Fibroblast of skin of left quadriceps (primary cell): ENCODE results near the gene CARMIL1.
"Not testable (repeated sequence)": the region's sequence is repeated elsewhere in the genome, so short reads cannot be mapped to it uniquely, and the experiment has no call there.

Experiments
- DNase-seq, 2 experiments: peaks; one replicate each; pipeline ENCODE4 v3.0.0-alpha.2; 2013; ENCODE audit warnings: low read depth in 2 of 2

Gene CARMIL1

DNA sequence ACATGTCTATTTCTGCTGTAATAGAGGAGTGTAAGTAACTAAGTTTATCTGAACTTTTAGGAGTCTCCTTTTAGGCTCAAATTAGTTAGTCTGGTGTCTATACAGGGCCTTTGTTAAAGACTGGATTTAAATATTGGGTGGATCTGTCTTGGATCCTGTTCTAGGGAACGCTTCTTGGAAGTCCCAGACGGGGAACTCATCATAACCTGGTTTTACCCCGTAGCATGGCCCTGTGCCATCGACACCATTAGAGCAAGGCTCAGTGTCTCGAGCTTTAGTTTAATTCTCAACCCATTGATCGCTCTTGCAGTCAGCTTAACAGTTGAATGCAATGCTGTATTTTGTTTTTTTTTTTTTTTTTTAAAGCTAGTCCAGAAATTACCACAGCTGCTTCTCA lies 89.9 kb downstream of the CARMIL1 start:
- DNase-seq, result no peak

- no peak for DNase-seq
These were observed 90.4 kb downstream of the CARMIL1 start for GRCh38 chr6:25369433-25370177.

DNA sequence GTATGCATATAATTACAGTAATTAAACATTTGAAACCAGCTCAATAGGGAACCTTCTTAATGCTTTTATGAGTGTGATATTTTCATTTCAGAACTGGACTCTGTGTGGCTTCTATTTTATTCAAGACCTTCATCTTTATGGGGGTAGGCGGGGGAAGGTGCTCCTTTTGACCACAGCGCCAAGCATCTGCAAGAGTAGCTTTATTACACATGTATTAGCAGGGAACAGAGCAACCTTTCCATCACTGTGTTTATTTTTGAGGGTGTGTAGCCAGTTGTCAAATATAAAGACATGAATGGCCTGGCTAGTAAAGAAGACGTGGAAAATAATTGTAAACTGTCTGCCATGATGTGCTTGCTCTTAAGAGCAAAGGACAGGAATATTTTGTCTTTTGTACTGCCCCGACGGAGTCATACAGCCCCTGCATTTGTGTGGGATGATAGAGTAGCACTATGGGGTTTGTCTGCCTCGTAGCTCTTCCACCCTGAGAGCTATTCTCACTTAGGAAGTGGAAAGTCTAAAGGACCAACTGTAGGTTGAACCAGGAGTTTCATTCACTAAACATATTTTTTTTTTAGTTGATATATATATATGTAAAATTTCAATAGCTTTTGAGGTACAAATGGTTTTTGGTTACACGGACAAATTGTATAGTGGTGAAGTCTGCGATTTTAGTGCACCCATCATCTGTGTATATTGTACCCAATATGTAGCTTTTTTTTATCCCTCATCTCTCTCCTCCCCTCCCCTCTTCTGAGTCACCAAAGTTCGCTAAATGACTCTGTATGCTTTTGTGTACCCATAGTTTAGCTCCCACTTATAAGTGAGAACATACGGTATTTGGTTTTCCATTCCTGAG lies 91.2 kb downstream of the CARMIL1 start:
- no peak for DNase-seq

DNA sequence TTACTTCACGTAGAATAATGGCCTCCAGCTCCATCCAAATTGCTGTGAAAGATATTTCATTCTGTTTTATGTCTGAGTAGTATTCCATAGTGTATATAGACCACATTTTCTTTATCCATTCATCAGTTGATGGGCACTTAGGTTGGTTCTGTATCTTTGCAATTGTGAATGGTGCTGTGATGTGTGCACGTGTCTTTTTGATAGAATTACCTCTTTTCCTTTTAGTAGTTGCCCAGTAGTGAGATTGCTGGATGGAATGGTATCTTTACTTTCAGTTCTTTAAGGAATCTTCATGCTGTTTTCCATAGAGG lies 91.8 kb downstream of the CARMIL1 start:
- no peak for DNase-seq

DNA sequence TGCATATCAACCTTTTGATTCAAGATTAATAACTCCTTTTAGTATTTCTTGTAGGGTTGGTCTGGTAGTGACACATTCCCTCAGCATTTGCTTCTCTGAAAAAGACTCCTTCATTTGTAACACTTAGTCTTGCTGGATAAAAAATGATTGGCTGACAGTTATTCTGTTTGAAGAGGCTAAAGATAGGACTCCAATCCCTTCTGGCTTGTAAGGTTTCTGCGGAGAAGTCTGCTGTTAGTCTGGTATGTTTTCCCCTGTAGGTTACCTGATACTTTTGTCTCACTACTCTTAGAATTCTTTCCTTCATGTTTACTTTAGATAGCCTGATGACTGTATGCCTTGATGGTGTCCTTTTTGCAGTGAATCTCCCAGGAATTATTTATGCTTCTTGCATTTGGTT lies 96.0 kb downstream of the CARMIL1 start:
- DNase-seq, result no peak

- DNase-seq, result no peak
These were observed 98.5 kb downstream of the CARMIL1 start for GRCh38 chr6:25377664-25378063.

DNA sequence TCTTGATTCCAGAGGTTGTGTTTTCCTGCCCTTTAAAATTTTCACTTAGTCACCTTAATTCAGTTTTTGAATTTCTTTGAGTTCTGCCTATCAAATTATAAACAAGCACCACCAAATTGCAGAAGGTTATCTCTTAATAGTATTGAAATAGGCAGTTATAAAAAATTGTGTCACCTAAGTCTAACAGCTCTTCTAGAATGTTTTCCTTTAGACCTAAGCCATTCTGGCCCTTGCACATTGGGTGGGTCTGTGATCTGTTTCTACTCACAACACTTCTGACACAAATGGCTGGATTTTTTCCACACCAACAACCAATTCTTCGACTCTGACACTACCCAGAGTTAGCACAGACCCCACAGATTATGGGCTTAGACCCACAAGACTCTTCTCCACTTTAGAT lies 101.9 kb downstream of the CARMIL1 start:
- DNase-seq, result no peak

DNA sequence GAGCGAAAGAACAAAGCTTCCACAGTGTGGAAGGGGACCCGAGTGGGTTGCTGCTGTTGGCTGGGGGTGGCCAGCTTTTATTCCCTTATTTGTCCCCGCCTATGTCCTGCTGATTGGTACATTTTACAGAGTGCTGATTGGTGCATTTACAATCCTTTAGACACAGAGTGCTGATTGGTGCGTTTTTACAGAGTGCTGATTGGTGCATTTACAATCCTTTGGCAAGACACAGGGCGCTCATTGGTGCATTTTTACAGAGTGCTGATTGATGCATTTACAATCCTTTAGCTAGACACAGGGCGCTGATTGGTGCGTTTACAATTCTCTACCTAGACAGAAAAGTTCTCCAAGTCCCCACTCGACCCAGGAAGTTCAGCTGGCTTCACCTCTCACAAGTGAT lies 103.3 kb downstream of the CARMIL1 start:
- DNase-seq, result not testable (repeated sequence)

- no peak for DNase-seq
These were observed 105.1 kb downstream of the CARMIL1 start for GRCh38 chr6:25384234-25384633.

DNA sequence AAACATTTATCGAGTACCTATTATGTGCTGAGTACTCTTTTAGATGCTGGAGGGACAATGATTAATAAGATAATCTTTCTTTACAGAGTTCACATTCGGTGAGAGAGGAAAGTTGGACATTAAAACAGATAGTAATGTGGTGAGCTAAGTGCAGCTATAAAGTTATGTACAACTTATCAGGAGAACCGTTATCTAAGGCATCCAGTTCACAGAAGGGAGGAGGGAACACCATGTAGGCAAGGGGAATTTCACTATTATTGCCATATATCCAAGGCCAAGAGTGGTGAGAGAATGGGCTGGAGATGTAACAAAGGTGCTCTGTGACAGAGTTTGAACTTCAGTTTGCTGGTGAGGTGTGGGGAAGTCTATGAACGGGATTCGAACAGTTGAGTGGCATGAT lies 105.8 kb downstream of the CARMIL1 start:
- no peak for DNase-seq

DNA sequence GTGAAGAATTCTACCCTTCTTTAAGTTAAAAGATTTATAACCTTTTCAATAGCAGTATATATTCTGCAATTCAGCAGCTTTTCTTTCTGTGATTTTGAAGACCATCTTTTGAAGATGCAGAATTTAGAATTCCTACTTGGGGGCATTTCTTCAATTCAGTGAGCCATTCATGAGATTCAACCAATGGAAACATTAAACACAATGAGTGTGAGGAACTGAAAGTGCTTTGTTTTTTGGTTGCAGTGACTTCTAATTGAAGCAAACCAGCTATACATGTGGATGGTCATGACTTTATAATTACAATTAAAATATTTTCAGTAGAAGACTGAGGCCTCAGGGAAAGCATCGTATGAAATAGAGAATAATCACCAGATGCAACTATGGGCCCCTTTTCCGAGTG lies 108.3 kb downstream of the CARMIL1 start:
- DNase-seq, result no peak

DNA sequence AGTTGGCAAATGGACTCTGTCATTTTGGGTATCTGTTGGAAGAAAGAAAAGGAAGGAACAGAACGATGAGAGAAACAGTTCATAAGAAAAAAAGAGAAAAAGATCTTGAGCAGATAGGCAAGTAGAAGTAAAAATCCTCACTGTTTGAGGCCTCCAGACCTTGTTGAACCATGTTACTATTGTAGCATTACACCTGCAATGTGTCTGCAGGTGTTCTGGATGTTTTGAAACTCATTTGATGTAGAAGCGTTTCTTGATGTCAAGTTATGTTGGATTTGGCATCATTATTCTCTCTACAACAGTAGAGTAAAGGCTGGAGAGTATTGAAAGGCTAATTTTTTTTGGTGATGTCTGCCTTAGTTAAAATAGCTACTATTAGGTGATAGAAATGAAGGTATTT lies 108.7 kb downstream of the CARMIL1 start:
- no peak for DNase-seq

GRCh38 chr6:25388776-25389175 lies 109.6 kb downstream of the CARMIL1 start:
- no peak for DNase-seq

GRCh38 chr6:25389471-25389870 lies 110.3 kb downstream of the CARMIL1 start:
- DNase-seq, result no peak

GRCh38 chr6:25392372-25392771 lies 113.2 kb downstream of the CARMIL1 start:
- DNase-seq, result no peak

DNA sequence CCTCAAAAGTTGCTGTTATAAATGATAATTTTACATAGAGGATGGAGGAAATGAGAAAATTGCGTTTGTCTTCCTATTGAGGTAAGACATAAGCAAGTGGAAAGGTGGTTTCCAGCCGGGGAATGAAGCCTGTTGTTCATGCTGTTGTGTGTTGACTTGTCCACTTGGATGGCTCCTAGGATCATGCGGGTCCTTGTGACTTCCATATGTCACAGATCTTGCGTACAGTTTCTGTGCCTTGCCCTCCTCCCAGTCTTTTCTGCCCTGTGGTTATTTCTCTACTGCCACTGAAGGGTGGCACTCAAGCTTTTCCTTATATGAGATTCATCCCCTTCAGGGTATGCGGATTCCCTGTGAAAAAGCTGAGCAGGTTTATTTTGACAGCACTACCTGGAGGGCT lies 116.6 kb downstream of the CARMIL1 start:
- DNase-seq, result no peak

- DNase-seq, result no peak
These were observed 118.2 kb downstream of the CARMIL1 start for GRCh38 chr6:25397406-25397805.

GRCh38 chr6:25399885-25400284 lies 120.7 kb downstream of the CARMIL1 start:
- no peak for DNase-seq

- no peak for DNase-seq
These were observed 122.5 kb downstream of the CARMIL1 start for GRCh38 chr6:25401711-25402110.

- DNase-seq, result no peak
These were observed 123.0 kb downstream of the CARMIL1 start for GRCh38 chr6:25402125-25402524.

DNA sequence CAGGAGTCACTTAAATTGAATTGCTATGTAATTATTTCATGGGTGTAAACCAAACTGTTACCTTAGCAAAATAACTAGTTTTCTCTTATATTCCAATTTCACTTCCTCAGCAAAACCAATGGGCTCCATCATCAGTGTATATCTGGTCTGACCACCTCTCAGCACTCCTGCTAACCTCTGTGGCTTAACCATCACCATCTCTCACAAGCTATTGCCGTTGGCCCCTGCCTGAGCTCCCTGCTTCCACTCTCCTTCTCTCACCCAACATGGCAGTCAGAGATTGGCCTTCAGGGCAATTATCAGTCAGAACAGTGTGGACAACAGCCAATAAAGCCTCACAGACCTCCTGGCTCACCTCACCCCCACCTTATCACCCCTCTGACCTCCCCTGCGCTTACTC lies 124.0 kb downstream of the CARMIL1 start:
- DNase-seq, result no peak

- no peak for DNase-seq
These were observed 124.9 kb downstream of the CARMIL1 start for GRCh38 chr6:25404091-25404490.

DNA sequence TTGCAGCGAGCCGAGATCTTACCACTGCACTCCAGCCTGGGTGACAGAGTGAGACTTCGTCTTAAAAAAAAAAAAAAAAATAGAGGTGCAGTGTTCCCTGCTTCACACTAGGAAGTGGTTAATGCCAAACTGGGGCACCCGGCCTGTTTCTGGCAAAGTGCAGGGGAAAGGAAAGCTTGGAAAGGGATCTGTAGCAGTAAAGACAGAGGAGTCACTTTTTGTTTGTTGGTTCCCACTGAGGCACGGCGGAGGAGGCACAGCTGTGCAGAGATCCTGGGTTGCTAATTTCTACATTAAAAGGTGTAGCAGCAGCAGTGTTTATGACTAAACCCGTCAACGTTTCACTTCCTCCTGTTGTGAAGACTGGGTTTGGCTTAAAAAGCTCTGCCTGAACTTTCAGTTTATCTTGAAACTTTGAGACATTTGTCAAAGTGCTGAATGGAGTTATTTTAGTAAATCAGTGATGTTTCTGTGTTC lies 125.6 kb downstream of the CARMIL1 start:
- DNase-seq, result no peak
